ENCODE data around the gene SERPINA10. TPM values are rescaled to one million over a fixed set of nuclear protein-coding genes. Genes with fewer than 3 reads are reported as not detected.

The SERPINA10 gene
- total and polyA plus RNA-seq, 2 of the 13 experiments (the other 11 are each of a cell fraction or from before 2014, with no cell fraction given) = 20.1 to 20.2 TPM

- TF ChIP-seq ZNF782 (CRISPR knock-in tag; IDR thresholded peaks at IDR 0.05; ENCODE audit: borderline replicate concordance) (no peak), HNRNPLL (IDR thresholded peaks at IDR 0.05; ENCODE audit: low read depth, low read length, poor library complexity, severe bottlenecking) (no peak), ZNF691 (CRISPR knock-in tag; IDR thresholded peaks at IDR 0.05; ENCODE audit: borderline replicate concordance, low read depth) (no peak), JUND (CRISPR knock-in tag; IDR thresholded peaks at IDR 0.05) (peak; percentile 29; the same call in 1 of the 2 replicates), ZNF792 (CRISPR knock-in tag; IDR thresholded peaks at IDR 0.05) (peak; percentile 66), ZSCAN22 (CRISPR knock-in tag; IDR thresholded peaks at IDR 0.05) (no peak), HDAC6 (IDR thresholded peaks at IDR 0.05; ENCODE audit: low read depth, low read length) (no peak), MED8 (CRISPR knock-in tag; IDR thresholded peaks at IDR 0.05; ENCODE audit: insufficient replicate concordance) (peak; percentile 56), ZFP36L1 (CRISPR knock-in tag; IDR thresholded peaks at IDR 0.05) (no peak), ZNF318 (CRISPR knock-in tag; IDR thresholded peaks at IDR 0.05) (no peak), STAT5B (CRISPR knock-in tag; IDR thresholded peaks at IDR 0.05) (no peak), FOXK1 (CRISPR knock-in tag; IDR thresholded peaks at IDR 0.05; ENCODE audit: borderline replicate concordance, low read depth) (0 out of 2 replicates have a peak, but pooled peaks have one; percentile 53), ZNF362 (CRISPR knock-in tag; IDR thresholded peaks at IDR 0.05; ENCODE audit: borderline replicate concordance) (peak; percentile 29; the same call in 1 of the 2 replicates), TOPORS (CRISPR knock-in tag; IDR thresholded peaks at IDR 0.05) (0 out of 2 replicates have a peak, but pooled peaks have one; percentile 47), ZNF839 (CRISPR knock-in tag; IDR thresholded peaks at IDR 0.05; ENCODE audit: borderline replicate concordance) (no peak), ZNF761 (CRISPR knock-in tag; conservative IDR thresholded peaks at IDR 0.05) (no peak), SMAD3 (CRISPR knock-in tag; IDR thresholded peaks at IDR 0.05) (no peak), ZNF44 (CRISPR knock-in tag; IDR thresholded peaks at IDR 0.05) (no peak), TBP (CRISPR knock-in tag; IDR thresholded peaks at IDR 0.05) (no peak)
Observed at GRCh38 chr14:94322648-94323570, 29.8 kb upstream of the SERPINA10 start, which contains the start of gene SERPINA6 (continued).

Measured in HepG2 (cell line).